CD14-positive monocyte (primary cell): ENCODE results near the gene TARBP1. TPM values are rescaled to one million over a fixed set of nuclear protein-coding genes. Genes with fewer than 3 reads are reported as not detected.

Experiments
- DNase-seq, 3 donors: peaks; one replicate each; pipeline ENCODE4 v3.0.0-alpha.2; 2011 to 2022
- H2AFZ ChIP-seq: 2 replicates; pipeline ENCODE4 v1.6.0; 2012; ENCODE audit warnings: mild to moderate bottlenecking, low read depth, low read length, inconsistent platforms; ENCODE audit not compliant: insufficient read depth, poor library complexity, severe bottlenecking
- H3K27ac ChIP-seq, 2 donors: 1 replicate in 1 of 2; 2 replicates in 1 of 2; pipeline ENCODE4 v1.5.1; 2012 to 2013; ENCODE audit warnings: low read length in 2 of 2, control low read depth in 1 of 2, inconsistent platforms in 1 of 2, low read depth in 1 of 2, mild to moderate bottlenecking in 1 of 2
- H3K27me3 ChIP-seq, 2 donors: one replicate each; pipeline versions ENCODE4 v1.6.0 to v1.6.1; 2011 to 2013; ENCODE audit warnings: low read length in 2 of 2; ENCODE audit not compliant: control insufficient read depth in 2 of 2, insufficient read depth in 2 of 2
- H3K36me3 ChIP-seq, 2 donors: replicated peaks in 1 of 2; 1 replicate in 1 of 2; 2 replicates in 1 of 2; pipeline versions ENCODE4 v1.5.1 to v1.6.1; 2012 to 2013; ENCODE audit warnings: low read length in 2 of 2, control low read depth in 1 of 2, inconsistent platforms in 1 of 2, mild to moderate bottlenecking in 1 of 2; ENCODE audit not compliant: insufficient read depth in 2 of 2, control insufficient read depth in 1 of 2
- H3K4me1 ChIP-seq, 2 donors: 1 replicate in 1 of 2; 2 replicates in 1 of 2; pipeline versions ENCODE4 v1.5.1 to v1.6.1; 2012 to 2013; ENCODE audit warnings: low read length in 2 of 2, control low read depth in 1 of 2, inconsistent platforms in 1 of 2, mild to moderate bottlenecking in 1 of 2, moderate library complexity in 1 of 2; ENCODE audit not compliant: insufficient read depth in 2 of 2, control insufficient read depth in 1 of 2
- H3K4me2 ChIP-seq: replicated peaks from 2 replicates; pipeline ENCODE3; 2012; ENCODE audit warnings: low read length, moderate library complexity, mild to moderate bottlenecking; ENCODE audit not compliant: poor library complexity, severe bottlenecking; ENCODE audit errors: extremely low read depth
- H3K4me3 ChIP-seq, 3 experiments: fragments of 200-600 bp in 1 of 3; sonication (generic) in 1 of 3; replicated peaks in 1 of 3; 1 replicate in 2 of 3; 2 replicates in 1 of 3; pipeline ENCODE4 v1.5.1; 2011 to 2013; ENCODE audit warnings: low read length in 3 of 3, mild to moderate bottlenecking in 3 of 3, control low read depth in 2 of 3, low read depth in 2 of 3, inconsistent platforms in 1 of 3, moderate library complexity in 1 of 3
- H3K79me2 ChIP-seq: 2 replicates; pipeline ENCODE4 v1.6.0; 2012; ENCODE audit warnings: mild to moderate bottlenecking, control low read depth, inconsistent platforms, low read length, moderate library complexity; ENCODE audit not compliant: insufficient read depth
- H3K9ac ChIP-seq: 2 replicates; pipeline ENCODE4 v1.6.0; 2017; ENCODE audit warnings: low read length, mild to moderate bottlenecking; ENCODE audit not compliant: insufficient read depth, poor library complexity, severe bottlenecking
- H3K9me3 ChIP-seq, 2 donors: replicated peaks in 1 of 2; 1 replicate in 1 of 2; 2 replicates in 1 of 2; pipeline versions ENCODE4 v1.5.1 to v1.6.1; 2012 to 2013; ENCODE audit warnings: low read length in 2 of 2, control low read depth in 1 of 2; ENCODE audit not compliant: control insufficient read depth in 1 of 2, insufficient read depth in 1 of 2
- H4K20me1 ChIP-seq: 2 replicates; pipeline ENCODE4 v1.6.0; 2012; ENCODE audit warnings: mild to moderate bottlenecking, low read length, control low read depth, moderate library complexity; ENCODE audit not compliant: insufficient read depth
- H3K27ac Mint-ChIP-seq, 7 donors: one replicate each; pipeline ENCODE4 v1.8.0; 2020; ENCODE audit warnings: mild to moderate bottlenecking in 7 of 7, mixed read lengths in 7 of 7, moderate library complexity in 6 of 7, inconsistent platforms in 2 of 7
- H3K27me3 Mint-ChIP-seq, 3 donors: one replicate each; pipeline ENCODE4 v1.8.0; 2021 to 2022; ENCODE audit warnings: low read depth in 3 of 3, mild to moderate bottlenecking in 3 of 3, mixed read lengths in 3 of 3, moderate library complexity in 3 of 3, inconsistent platforms in 1 of 3
- H3K36me3 Mint-ChIP-seq, 2 donors: one replicate each; pipeline ENCODE4 v1.8.0; 2020; ENCODE audit warnings: mixed read lengths in 2 of 2, inconsistent platforms in 1 of 2, mild to moderate bottlenecking in 1 of 2
- H3K4me1 Mint-ChIP-seq: one replicate; pipeline ENCODE4 v1.8.0; 2020; ENCODE audit warnings: mild to moderate bottlenecking, mixed read lengths
- H3K4me3 Mint-ChIP-seq, 2 donors: one replicate each; pipeline ENCODE4 v1.8.0; 2020; ENCODE audit warnings: mild to moderate bottlenecking in 2 of 2, mixed read lengths in 2 of 2, moderate library complexity in 1 of 2
- H3K9me3 Mint-ChIP-seq, 7 donors: one replicate each; pipeline ENCODE4 v1.8.0; 2020 to 2022; ENCODE audit warnings: mixed read lengths in 7 of 7, mild to moderate bottlenecking in 6 of 7, moderate library complexity in 6 of 7, inconsistent platforms in 2 of 7
- CTCF ChIP-seq: fragments of 200-600 bp; IDR thresholded peaks from one replicate; pipeline ENCODE4 v1.8.0; 2022; ENCODE audit warnings: antibody characterized with exemption, mild to moderate bottlenecking
- WGBS: methylation state at CpG from one replicate; pipeline ENCODE4 v1.1.5; 2013; ENCODE audit warnings: missing lambda C conversion rate; ENCODE audit not compliant: insufficient coverage; 5-methylcytosine and 5-hydroxymethylcytosine counted together
- intact Hi-C, 2 donors: fragments of 100-400 bp; cut with micrococcal nuclease; formaldehyde crosslinking; loops; one replicate each; pipeline versions ENCODE4 v1.15.0 to v1.15.1; 2023
- polyA plus RNA-seq, 3 donors: library from polyadenylated mRNA; depleted of rRNA in 1 of 3; unstranded in 2 of 3; stranded (reverse) in 1 of 3; fragments of 300-500 nt in 2 of 3; fragments of >200 nt in 1 of 3; fragmentation: Illumina TruSeq in 2 of 3; gene quantifications; 1 replicate in 2 of 3; 2 replicates in 1 of 3; pipeline ENCODE4 v1.2.3, GENCODE V29; 2012 to 2021

The TARBP1 gene
- polyA plus RNA-seq, 3 donors: 1.4 to 30.9 (median 3.2) TPM

DNA sequence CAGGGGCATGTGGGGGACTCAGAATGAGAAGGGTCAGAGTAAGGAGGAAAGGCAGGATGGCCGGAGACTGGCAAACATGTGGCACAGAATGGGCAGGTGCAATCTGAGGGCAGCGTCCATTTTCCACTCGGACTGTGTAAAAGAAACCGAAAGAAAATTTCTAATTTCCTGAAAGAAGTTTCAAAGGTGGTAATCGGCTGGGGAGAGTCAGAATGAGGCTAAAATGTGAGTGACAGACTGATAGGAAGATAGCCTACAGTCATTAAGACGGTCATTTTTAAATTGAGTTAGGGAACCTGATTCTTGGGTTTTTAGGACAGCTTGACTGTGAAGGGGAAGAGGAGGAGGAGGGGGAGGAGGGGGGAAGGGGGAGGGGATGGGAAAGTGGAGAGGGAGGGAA lies 82.1 kb downstream of the TARBP1 start:
- Histone ChIP-seq H3K4me2 (peak overlapping the region; percentile 36), H2AFZ (peak overlapping the region; percentile 71), H3K79me2 (no peaks in the 10 kb centered on the region), H3K9me3 (no peaks in the 10 kb centered on the region), H4K20me1 (no peaks in the 10 kb centered on the region), H3K27me3 (no peaks in the 10 kb centered on the region), H3K4me1 (peaks cover 40 to 50% of the 10 kb centered on the region in 2 donors), H3K4me3 (peak overlapping the region in 1 of 3 experiments; percentile 32), H3K9ac (no peak overlapping the region), H3K36me3 (peaks cover 12% of the 10 kb centered on the region in 2 donors), H3K27ac (peak overlapping the region in 1 of 2 donors; percentile 18)
- peak overlapping the region; percentile 68 to 88 (median 84) for H3K27ac Mint-ChIP-seq
- no peak for TF ChIP-seq CTCF
- peaks cover 8 to 11% of the 10 kb centered on the region in 2 donors for H3K36me3 Mint-ChIP-seq
- H3K4me1 Mint-ChIP-seq: peaks cover 45% of the 10 kb centered on the region
- WGBS: 68% methylated on average over 6 of the region's 6 CpGs
- DNase-seq: peak in 2 of 3 donors; percentile 6 to 15
- intact Hi-C loops: no loop called here
- peak overlapping the region; percentile 29 to 32 for H3K4me3 Mint-ChIP-seq
- H3K9me3 Mint-ChIP-seq: no peaks in the 10 kb centered on the region
- H3K27me3 Mint-ChIP-seq: no peaks in the 10 kb centered on the region

DNA sequence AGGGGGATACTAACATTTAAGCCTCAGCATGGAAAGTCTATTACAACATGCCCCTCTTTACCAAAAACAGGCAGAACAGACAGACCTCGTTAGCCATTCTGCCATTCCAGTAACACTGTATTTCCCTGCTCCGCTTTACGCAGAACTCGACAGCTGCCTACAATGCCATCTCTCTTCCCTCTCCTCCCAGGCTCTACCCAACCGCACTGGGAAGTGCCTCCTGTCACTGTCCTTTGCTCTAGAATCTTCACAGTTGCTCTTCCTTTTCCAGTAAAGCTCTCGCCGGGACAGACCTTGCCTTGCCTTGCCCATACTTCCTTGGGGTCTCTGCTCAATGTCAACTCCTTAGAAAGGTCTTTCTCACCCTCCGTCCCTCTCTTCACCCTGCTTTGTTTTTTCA lies 82.9 kb downstream of the TARBP1 start:
- Histone ChIP-seq H3K4me2 (no peak overlapping the region), H3K79me2 (no peaks in the 10 kb centered on the region), H3K9ac (no peak overlapping the region), H2AFZ (peak overlapping the region; percentile 71), H3K27ac (peak overlapping the region; percentile 18 to 22), H3K36me3 (peaks cover 17 to 18% of the 10 kb centered on the region in 2 donors), H4K20me1 (no peaks in the 10 kb centered on the region), H3K4me3 (no peak overlapping the region), H3K4me1 (peaks cover 39 to 48% of the 10 kb centered on the region in 2 donors), H3K27me3 (no peaks in the 10 kb centered on the region), H3K9me3 (no peaks in the 10 kb centered on the region)
- Mint-ChIP-seq H3K36me3 (peaks cover 15 to 16% of the 10 kb centered on the region in 2 donors), H3K27ac (peak overlapping the region in 5 of 7 donors; percentile 9 to 82 (median 65)), H3K4me1 (peaks cover 39% of the 10 kb centered on the region), H3K9me3 (no peaks in the 10 kb centered on the region), H3K4me3 (no peak overlapping the region), H3K27me3 (no peaks in the 10 kb centered on the region)
- TF ChIP-seq CTCF: no peak
- WGBS: 92% methylated on average over 5 of the region's 8 CpGs
- DNase-seq: no peak
- intact Hi-C loops: no loop called here
